Gastrocnemius medialis (tissue), 4 donors: ENCODE data around the gene ARHGAP8.

Source experiments
- CTCF ChIP-seq, 5 experiments: fragments of 450-650 bp in 3 of 5; fragments of 200-600 bp in 2 of 5; sonication (generic) in 2 of 5; IDR thresholded peaks in 4 of 5; conservative IDR thresholded peaks in 1 of 5; 1 replicate in 4 of 5; 2 replicates in 1 of 5; pipeline ENCODE4 v1.5.1; 2016 to 2019; ENCODE audit warnings: antibody characterized with exemption in 5 of 5, mild to moderate bottlenecking in 3 of 5, moderate library complexity in 3 of 5
- POLR2A ChIP-seq, 2 donors: fragments of 450-650 bp; IDR thresholded peaks; one replicate each; pipeline ENCODE4 v1.6.1; 2017; ENCODE audit warnings: antibody characterized with exemption in 2 of 2, mild to moderate bottlenecking in 2 of 2, moderate library complexity in 2 of 2

GRCh38 chr22:44869196-44869595, 116.8 kb downstream of the ARHGAP8 start:
- TF ChIP-seq CTCF (IDR thresholded peaks at IDR 0.05 in 4 of 5, conservative IDR thresholded peaks at IDR 0.05 in 1 of 5) (no peak), POLR2A (IDR thresholded peaks at IDR 0.05) (no peak)
